Stimulated activated CD4-positive, alpha-beta T cell treated with anti-CD3 and anti-CD28 coated beads, TNF-alpha, amount 100 ng/mL, for 4 hours (primary cell): ENCODE data around the gene NWD2.

Experiments used
- DNase-seq, 3 experiments: peaks; one replicate each; pipeline ENCODE4 v3.0.0-alpha.2; 2020; ENCODE audit warnings: low read depth in 3 of 3

The NWD2 gene

GRCh38 chr4:37438564-37439279 is 194.2 kb downstream of the NWD2 start:
- no peak for DNase-seq

GRCh38 chr4:37439809-37440474 is 195.4 kb downstream of the NWD2 start:
- no peak for DNase-seq

GRCh38 chr4:37440501-37440900 is 196.0 kb downstream of the NWD2 start:
- DNase-seq: no peak

DNA sequence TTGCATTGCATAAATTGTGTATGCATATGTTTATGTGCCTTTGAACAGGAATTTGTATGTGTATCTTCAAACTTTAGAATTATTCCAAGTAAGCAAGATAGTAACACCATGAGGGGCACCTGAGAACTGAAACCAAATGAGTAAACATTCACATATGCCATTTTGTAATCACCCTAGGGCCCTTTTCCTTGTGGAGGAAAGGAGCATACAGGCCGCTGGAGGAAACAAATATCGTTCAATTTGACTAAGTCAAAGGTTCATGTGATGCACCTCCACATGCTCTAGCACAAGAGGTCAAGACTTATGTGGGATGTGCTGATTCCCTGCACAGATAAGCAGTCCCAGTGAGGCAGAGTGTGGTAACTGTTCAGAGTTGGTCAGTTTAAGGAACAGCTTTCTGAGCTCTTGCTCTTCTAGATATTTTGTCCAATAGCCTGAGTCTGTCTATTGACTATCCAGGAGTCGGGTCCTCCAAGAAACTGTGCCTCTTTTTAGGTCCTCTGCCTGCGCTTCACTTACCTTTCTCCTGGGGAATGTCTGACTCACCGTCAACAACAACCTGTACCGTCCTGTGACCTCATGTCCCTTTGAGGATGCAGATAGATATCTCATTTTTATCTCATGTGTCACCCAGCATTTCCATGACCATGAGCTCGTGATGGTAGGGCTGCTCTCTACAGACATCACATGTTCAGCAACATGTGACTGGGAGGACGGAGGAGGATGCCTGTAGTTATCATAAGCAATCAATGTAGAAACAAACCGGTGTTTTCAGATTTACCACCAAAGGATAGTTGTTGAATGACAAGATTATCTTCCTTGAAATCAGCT is 196.9 kb downstream of the NWD2 start:
- DNase-seq: no peak

- DNase-seq: no peak
Observed at GRCh38 chr4:37442062-37442323, 197.4 kb downstream of the NWD2 start.

GRCh38 chr4:37443137-37443536 is 198.6 kb downstream of the NWD2 start:
- DNase-seq: no peak

- DNase-seq: no peak
Observed at GRCh38 chr4:37445023-37445422, 200.5 kb downstream of the NWD2 start.

- DNase-seq: no peak
Observed at GRCh38 chr4:37446016-37446415, 201.5 kb downstream of the NWD2 start.

- no peak for DNase-seq
Observed at GRCh38 chr4:37447886-37448285, 203.3 kb downstream of the NWD2 start.

DNA sequence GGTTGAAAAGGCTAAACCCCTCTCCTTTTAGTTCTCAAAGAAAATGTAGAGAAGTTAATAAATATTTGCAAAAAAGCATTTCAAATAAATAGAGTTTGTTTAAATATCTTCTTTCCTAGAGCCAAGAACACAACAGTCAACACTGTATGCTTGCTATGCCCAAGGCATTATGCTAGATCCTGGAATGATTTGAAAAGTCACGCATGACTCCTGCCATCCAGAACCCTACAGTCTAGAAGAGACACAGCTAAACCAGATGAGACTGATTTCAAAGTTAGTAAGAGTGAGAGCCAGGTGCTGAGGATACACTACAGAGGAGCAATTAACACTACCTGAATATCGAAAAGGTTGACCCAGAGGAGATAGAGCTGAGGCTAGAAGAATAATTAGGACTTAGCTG is 205.8 kb downstream of the NWD2 start:
- DNase-seq: no peak

GRCh38 chr4:37450911-37451310 is 206.4 kb downstream of the NWD2 start:
- DNase-seq: no peak

GRCh38 chr4:37451656-37452055 is 207.1 kb downstream of the NWD2 start:
- no peak for DNase-seq

DNA sequence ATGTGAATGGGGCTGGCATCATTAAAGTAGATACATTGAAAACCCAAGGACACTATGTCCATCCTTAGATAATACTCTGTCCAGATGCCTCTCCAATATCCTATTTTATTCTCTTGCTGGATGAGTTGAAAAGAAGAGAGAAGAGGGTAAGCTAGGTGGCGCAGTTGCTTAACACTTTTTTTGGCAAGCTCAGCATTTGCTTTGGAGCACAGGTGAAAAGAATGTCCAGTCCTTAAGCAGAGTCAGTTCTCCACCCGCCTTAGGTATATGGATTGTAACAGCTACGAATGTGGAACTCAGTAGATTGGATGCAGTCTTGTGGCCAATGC is 208.4 kb downstream of the NWD2 start:
- peak in 1 of 3 experiments; percentile 4 for DNase-seq

GRCh38 chr4:37453281-37453998 is 208.9 kb downstream of the NWD2 start:
- DNase-seq: peak; percentile 23 to 38 (median 26)

DNA sequence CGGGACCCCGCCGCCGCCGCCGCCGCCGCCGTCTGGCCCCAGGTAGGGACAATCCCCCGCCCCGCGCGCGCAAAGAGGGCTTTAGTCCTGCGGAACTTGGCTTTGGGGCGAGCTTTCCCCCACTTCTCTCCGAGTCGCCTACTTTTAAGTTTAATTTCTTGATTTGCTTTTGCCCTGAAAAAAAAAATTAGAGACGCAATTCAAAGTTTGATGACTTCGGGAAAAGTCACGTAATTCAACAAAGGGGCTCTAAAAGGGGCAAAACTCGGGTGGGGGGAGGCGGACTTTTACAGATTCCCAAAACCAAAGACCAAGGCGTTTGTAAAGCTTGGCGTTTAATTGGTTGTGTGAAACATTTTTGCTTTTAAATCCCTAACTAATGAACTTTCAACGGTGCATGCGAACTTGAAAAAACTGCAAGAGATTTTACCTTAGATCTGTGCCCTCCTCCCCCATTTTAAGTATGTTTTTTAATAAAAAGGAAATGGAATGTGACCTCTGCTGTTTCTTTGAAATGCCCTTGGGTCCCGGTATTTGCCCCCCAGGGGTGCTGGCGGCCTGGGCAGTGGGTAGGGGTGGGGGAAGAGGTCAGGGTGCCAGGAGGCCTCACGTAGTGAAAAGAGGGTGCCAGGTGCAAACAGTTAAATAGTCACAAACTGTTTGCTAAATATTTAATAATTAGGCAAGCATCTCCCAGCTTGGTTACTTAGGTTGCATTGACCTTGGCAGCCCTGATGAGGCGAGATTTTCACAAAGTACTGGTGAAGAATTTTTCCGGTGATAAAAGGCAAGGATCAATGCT is 209.7 kb downstream of the NWD2 start:
- no peak for DNase-seq

DNA sequence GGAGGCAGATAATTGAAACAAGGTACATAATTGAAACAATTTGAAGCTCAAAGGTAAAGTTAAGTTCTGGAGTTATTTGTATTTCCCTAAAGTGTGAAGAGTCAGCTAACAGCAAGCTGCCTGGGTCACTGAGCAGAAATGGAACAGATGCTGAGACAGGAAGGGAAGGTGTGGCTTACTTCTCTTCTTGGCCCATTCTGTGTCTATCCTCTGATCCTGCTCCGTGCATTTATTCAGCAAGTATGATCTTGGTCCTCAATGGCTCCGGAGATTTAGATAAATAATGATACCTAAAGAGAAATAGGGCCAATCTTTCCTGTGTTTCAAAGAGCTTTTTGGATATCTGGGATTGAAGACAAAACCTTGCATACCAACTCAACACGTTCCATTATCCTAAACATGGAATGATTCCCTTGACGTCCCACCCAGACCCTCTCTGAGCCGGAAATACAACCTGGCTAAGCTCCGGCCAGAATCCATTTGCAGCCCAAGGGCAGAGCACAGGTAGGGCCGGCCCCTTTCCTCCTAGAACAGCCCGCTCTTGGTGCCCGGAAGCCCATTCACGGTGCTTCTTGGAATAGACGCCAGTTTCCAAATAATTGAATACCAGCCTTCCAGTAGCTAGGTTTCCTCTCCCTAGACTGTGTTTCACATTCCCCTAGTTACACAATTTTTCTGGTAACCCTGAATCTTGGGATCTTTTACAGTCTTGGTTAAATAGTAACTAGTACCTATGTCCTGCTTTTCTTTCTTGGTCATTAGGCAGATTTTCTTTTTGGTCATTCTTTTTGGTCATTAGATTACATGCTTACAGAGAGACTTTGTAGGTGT is 211.0 kb downstream of the NWD2 start:
- DNase-seq: no peak

GRCh38 chr4:37461801-37462200 is 217.3 kb downstream of the NWD2 start:
- no peak for DNase-seq

DNA sequence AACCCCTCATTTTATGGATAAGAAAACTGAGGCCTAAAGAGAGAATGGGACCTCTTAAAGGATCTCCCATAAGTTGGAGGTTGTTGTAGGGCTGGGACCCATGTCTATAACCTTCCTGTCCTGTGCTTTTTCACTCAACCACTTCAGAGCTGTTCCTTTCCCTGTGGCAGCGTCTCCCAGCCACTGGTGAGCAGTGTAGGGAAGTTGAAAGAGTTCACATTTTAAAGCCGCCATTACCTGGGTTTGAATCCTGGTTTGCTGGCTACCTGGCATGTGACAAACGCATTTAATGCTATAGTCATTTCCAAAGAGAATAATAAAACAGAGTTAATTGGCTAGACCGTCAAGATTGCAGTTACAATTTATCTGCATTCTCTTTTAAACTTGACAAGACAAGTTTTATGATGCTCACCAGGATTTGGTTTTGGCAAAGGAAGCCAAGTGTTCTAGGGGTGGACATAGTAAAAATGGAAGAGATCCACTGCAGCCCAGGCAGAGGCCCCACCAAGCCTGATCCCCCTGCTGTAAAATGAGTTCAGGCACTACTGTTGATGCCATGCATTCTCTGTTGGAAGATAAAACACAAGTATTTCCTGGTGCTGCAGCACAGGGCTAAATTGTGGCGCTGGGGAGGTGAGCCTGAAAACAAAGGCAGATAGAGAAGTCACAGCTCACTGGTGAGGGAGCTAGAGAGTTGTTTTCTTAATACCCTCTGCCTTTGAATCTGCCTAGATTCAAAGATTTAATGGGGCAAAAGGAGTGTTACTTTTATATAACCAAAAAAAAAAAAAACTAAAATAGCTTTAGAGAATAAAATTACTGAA is 218.7 kb downstream of the NWD2 start:
- no peak for DNase-seq

- no peak for DNase-seq
Observed at GRCh38 chr4:37464373-37465128, 220.0 kb downstream of the NWD2 start.
